HG02588 (cell line): Measurements from ENCODE around the gene LRRC37A3.
"Not testable (repeated sequence)": the region's sequence is repeated elsewhere in the genome, so short reads cannot be mapped to it uniquely, and the experiment has no call there.

ENCODE experiments used
- ATAC-seq: cut with Tn5 transposase; IDR thresholded peaks from one replicate; pipeline ENCODE4 v1.9.1; 2021; ENCODE audit warnings: mild to moderate bottlenecking, moderate library complexity; ENCODE audit not compliant: unreplicated experiment

Gene LRRC37A3

DNA sequence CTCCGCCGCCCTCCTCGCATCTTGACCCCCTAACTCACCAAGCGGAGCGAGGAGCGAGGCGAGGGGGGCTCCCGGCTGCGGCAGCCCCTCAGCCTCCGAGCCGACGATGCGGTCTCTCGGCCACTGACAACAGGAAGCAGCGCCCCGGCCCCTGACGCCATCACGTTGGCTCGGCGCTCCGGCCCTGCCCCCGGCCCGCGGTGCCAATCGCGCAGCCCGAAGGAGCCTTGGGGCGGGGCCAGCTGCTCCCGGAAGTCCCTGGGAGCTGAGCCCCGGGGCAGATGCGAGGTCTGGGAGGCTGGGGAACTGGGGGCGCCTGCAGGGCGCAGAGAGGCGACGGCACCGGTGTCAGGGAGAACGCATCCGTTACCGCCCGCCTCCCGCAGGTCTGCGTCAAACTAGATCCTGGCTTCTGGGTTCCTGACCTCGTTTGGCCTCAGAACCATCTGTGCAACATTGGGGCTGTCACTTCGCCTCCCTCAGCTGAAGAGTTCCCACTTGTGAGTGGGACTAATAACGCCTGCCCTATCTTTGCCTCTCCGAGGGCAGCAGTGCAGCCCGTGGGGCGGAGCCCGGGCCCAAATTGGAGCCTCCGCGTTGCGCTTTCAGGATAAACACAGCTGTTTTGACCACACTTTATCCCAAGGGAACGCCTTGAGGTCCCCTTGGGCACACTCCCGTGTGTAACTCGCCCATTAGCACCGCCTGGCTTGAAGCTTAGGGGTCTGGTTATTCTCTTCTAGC, 82.1 kb downstream of the LRRC37A3 start:
- peak; percentile 95 for ATAC-seq

DNA sequence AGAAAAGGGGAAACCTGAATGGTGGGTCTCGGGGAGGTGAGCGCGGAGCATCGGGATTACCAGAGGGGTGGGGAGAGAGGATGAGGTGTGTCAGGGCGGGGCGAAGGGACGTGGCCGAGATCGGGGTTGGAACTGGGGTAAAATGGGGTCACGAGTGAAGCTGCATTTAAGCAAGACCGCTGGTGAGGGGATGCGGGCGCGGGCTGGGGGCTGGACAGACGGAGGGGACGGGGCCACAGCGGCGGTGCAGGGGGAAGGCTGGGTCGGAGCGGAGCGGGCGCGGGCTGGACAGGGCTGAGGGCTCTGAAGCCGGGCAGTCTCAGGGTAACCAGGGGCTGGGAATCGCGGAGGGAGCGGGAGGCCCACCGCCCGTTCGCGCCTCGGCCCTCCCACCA, 82.7 kb downstream of the LRRC37A3 start:
- peak; percentile 28 for ATAC-seq

DNA sequence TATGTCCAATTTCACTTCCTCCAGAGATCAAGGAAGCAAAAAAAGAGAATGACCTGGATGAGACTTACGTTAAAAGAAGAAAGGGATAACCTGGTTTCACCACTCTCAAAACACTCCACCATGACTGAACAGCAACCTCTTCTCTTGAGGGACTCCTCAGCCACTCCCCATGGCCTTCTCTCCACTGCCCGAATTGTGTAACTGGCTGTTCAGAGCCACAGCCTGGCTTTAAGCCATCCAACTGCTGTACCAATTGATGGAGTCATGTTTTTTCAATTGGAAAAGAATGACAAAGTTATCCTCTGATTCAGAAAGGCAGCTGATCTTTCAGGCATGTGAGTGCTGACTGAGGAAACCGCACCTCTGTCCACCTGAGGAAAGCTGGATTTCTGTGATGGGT, 85.2 kb downstream of the LRRC37A3 start:
- not testable (repeated sequence) for ATAC-seq

DNA sequence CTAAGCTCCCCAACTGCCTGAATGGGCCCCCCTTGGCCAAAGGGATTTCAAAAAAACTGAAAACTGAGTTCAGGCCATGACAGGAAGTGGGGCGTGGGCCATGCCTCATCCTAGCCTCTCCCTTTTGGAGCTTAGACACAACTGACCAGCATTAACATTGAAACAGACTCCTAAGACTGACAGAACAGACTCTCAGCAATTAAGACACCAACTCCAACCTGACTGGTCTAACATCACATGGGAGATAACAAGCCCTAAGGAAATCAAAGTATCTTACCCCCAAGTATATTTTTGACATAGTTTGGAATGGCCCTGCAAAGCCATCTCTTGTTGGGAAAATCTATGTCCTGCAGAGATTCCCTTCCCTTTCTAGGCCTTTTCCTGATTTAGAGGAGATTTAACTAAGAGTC, 88.6 kb downstream of the LRRC37A3 start:
- not testable (repeated sequence) for ATAC-seq

DNA sequence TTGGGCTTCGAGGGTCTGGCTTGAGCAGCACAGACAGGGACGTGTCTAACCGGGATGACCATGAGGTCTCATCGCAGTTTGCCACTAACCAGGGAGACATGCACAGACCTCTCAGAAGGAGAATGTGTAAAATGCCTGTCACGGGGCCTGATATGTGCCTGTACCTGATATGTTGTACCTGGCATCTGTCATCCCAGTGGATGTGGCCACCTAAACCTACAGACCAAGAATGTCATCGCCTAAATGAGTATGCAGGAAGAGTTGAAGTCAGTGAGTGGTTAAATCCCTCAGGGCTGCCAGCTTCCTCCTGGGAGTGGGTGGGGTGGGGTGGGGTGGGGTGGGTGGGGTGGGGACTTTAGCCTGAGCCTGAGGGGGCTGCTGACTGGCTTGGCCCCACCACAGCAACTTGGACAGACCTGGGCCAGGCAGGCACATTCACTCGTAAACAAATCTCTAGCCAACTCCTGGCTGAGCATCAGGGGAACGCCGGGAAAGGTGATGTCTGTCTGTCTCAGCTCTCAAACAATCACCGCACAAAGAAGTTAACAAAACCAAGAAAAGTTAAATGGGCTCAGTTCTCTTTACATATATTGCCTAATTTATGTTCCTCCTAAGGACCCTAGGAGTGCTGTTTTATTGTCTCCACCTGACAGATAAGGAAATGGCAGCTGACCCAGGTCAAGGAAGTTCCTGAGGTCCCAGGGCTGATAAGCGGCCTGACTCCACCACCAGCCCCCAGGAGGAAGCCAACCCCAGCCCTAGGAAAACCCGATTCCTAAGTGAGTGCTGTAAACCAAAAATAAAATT, 89.3 kb downstream of the LRRC37A3 start:
- ATAC-seq, result not testable (repeated sequence)

DNA sequence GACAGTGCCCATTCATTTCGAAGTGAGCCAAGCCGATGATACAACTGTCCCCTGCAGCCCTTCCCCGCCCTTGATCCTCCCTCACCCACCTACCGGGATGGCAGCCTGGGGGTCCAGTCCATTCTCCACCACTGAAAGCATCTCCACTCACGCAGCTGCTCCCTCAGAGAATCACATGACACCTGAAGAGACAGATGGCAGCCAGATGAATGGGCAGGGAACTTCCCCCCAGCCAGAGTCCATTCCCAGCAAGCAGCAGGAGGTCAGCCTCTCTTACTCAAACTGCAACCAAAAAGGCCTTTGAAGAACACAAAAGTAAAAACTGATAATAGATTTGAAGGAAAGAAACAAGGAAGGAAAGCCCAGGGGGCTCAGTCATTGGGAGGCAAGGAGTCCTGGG, 90.2 kb downstream of the LRRC37A3 start:
- not testable (repeated sequence) for ATAC-seq

DNA sequence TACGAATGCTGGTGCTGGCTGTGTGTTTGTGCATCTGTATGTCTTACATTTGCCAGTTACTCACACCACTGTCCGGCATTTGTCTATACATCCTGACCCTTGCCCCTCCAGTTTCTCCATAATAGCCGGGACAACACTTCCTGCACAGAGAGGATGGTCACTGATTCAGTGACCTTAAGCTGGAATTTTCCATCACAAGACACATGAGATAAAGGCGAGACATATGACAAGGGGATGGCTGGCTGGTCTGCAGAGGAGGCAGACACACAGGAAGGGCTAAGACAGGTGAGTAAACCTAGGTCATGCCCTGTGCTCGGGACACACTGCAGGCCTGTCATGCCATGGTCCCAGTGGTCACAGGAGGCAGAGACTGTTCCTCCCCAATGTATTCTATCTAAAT, 100.4 kb downstream of the LRRC37A3 start:
- not testable (repeated sequence) for ATAC-seq

DNA sequence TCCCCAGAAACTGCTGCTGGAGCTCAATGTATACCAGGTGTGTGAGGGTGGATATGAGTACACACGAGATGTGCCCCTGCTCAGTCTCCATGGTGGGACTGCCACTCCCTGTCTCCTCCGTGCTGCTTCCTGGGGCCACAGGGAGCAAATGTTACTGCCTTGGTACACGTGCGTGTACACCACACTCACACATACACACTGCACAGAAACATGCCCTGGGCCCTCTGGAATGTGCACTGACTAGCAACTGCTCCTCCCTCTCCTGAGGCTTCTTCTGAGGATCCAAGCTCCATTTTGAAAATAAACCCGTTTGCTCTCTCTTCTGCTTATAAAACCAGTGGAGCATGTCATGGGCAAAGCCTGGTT, 103.5 kb downstream of the LRRC37A3 start:
- ATAC-seq, result not testable (repeated sequence)

DNA sequence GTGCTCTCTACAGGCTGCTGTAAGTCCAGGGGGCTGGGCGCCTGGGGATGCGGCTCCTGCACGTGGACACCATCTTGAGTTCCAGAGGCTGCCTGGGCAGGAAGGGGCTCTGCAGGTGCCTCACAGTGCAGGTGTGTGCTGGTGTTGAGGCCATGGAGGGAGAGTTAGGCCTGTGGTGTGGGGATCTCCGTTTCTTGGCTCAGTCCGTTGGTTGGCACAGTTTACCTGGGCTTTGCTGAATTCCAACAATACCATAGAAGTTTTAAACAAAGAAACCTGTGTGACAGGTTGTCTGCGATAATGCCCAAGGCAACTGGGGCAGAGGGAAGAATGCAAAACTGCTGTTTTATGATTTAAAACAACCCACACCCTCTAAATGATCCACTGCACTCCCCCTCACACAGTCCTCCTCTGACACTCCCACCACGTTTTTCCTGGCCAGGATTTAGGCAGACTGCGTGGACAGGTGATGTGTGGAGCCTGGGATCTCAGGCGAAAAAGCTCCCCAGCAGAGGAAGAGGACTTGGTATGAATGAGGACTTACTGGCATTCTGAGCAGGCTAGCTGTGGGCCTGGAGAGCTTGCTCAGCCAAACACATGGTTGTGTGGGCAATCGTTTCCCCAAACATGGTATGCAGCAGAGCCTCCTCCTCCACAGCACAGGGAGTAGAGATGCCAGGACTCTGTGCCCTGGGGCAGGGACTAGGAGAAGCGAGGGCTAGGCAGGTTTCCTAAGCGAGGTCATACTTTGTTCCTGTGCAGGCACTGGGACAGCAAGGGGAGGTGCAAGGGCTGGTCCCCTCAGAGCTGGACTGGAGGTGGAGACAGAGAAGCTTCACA, 104.1 kb downstream of the LRRC37A3 start:
- not testable (repeated sequence) for ATAC-seq

DNA sequence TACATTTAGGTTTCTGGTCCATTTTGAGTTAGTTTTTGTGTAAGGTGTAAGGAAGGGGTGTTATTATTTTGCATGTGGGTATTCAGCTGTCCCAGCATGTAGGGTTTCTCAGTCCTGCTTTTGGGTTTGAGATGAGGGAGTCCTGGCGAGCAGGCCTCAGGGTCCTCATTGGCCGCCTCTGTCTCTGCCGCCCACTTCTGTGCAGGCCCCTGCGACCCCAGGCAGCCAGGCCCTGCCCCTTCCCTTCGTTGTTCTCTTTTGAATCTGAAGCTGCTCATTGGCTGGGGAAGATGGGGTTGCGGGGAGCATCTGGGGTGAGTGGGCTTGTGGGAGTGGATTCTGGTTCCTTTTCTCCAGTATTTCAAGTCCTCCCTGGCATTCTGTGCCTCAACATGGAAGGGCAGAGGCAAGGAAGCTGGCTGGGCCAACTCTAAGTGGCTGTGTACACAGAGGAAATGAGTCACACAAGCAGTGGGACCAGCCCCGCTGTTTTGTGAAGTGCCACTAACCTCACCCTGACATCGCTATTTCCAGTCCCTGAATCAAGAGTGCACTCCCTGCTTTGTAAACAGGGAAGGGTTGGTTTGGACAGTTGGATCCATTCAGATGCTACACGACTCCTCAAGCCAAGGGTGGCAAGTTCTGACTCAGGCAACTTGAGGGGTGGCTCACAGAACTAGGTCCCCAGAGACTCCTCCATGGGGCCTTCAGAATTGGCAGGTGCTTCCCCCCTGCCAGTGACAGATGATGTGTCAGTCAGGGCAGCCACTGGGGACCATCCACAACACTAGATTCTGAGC, 110.9 kb downstream of the LRRC37A3 start:
- ATAC-seq, result peak; percentile 86
